Activated B cell treated with CpG ODN at 0.5 μM for 24 hours (primary cell): ENCODE results near the gene ATF6. TPM values are rescaled to one million over a fixed set of nuclear protein-coding genes. Genes with fewer than 3 reads are reported as not detected.

Experiments
- ATAC-seq: fragments of 200-7000 bp; cut with Tn5 transposase; one replicate; pipeline ENCODE4 v1.10.0; 2021; ENCODE audit warnings: low read depth, mild to moderate bottlenecking, moderate library complexity
- CTCF ChIA-PET: fragments of 350-600 bp; sonication (Branson Sonifier 250); formaldehyde crosslinking; loops from one replicate; lab custom pipeline; 2021; ENCODE audit warnings: antibody characterized with exemption; lab: Charles Lee
- POLR2A ChIA-PET: fragments of 350-600 bp; sonication (Branson Sonifier 250); formaldehyde crosslinking; loops from one replicate; lab custom pipeline; 2021; ENCODE audit warnings: antibody characterized with exemption; lab: Charles Lee
- DNase-seq: peaks from one replicate; pipeline ENCODE4 v3.0.0; 2022
- H3K27ac Mint-ChIP-seq: one replicate; pipeline ENCODE4 v1.8.0; 2020; ENCODE audit warnings: mixed read lengths
- H3K27me3 Mint-ChIP-seq: one replicate; pipeline ENCODE4 v1.8.0; 2021; ENCODE audit warnings: mixed read lengths
- H3K36me3 Mint-ChIP-seq: one replicate; pipeline ENCODE4 v1.8.0; 2021; ENCODE audit warnings: low read depth, mixed read lengths
- H3K4me1 Mint-ChIP-seq: one replicate; pipeline ENCODE4 v1.8.0; 2021; ENCODE audit warnings: mixed read lengths
- H3K4me3 Mint-ChIP-seq: one replicate; pipeline ENCODE4 v1.8.0; 2020; ENCODE audit warnings: mild to moderate bottlenecking, mixed read lengths
- H3K9me3 Mint-ChIP-seq: one replicate; pipeline ENCODE4 v1.8.0; 2020; ENCODE audit warnings: mixed read lengths
- intact Hi-C: fragments of 100-400 bp; cut with micrococcal nuclease; formaldehyde crosslinking; loops from one replicate; pipeline ENCODE4 v1.15.1; 2024
- total RNA-seq: library from RNA; stranded (reverse); gene quantifications from 2 replicates; pipeline ENCODE4 v1.2.3, GENCODE V29; 2022
- TF ChIP-seq, protein P1 (sequence below): fragments of 200-600 bp; IDR thresholded peaks from one replicate; pipeline ENCODE4 v1.8.0; 2022; ENCODE audit warnings: antibody characterized with exemption, mild to moderate bottlenecking

ATF6 gene
- total RNA-seq, 1 donor from 2014 or later, result 24.6 TPM

DNA sequence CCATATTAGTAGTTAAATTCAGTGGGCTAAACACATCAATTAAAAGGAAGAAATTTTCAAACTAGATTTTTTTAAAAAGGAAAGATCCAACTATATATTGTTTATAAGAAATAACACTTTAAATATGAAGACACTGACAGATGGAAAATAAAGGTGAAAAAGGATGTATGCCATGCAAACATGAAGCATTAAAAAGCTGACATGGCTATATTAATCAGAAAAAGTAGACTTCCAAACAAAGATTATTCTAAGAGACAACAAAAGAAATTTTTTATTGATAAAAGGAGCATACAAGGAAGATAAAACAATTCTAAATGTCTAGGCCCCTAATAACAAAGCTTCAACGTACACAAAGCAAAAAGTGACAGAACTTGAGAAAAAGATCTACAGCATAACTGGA lies 92.2 kb downstream of the ATF6 start:
- POLR2A ChIA-PET, result no interaction called here
- TF ChIP-seq, protein P1, sequence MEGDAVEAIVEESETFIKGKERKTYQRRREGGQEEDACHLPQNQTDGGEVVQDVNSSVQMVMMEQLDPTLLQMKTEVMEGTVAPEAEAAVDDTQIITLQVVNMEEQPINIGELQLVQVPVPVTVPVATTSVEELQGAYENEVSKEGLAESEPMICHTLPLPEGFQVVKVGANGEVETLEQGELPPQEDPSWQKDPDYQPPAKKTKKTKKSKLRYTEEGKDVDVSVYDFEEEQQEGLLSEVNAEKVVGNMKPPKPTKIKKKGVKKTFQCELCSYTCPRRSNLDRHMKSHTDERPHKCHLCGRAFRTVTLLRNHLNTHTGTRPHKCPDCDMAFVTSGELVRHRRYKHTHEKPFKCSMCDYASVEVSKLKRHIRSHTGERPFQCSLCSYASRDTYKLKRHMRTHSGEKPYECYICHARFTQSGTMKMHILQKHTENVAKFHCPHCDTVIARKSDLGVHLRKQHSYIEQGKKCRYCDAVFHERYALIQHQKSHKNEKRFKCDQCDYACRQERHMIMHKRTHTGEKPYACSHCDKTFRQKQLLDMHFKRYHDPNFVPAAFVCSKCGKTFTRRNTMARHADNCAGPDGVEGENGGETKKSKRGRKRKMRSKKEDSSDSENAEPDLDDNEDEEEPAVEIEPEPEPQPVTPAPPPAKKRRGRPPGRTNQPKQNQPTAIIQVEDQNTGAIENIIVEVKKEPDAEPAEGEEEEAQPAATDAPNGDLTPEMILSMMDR, result no peak
- Mint-ChIP-seq H3K4me1 (no peaks in the 10 kb centered on the region), H3K27me3 (no peaks in the 10 kb centered on the region), H3K4me3 (no peak overlapping the region), H3K36me3 (peaks cover 85% of the 10 kb centered on the region), H3K27ac (no peak overlapping the region), H3K9me3 (no peaks in the 10 kb centered on the region)
- intact Hi-C loops, result no loop called here
- CTCF ChIA-PET, result no interaction called here
- no peak for ATAC-seq
- DNase-seq, result no peak

DNA sequence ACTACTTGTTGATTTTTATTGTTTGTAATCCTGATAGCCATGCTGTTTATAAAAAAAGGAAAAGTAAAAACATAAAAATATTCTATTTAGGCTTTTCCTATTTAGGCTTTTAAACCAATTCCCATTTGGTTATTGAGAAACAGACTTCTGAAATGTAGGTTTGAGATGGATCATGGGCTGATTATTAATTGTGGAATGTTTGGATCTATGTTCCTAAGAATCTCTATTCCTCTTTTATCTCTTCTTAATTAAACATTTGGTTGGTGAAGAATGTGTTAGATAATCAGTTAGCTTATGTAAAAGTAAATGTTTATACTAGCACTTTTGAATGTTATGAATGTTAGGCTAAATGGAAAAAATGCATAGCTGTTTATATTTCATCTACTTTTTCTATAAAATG lies 97.4 kb downstream of the ATF6 start:
- Mint-ChIP-seq H3K4me3 (no peak overlapping the region), H3K27ac (no peak overlapping the region), H3K9me3 (no peaks in the 10 kb centered on the region), H3K4me1 (no peaks in the 10 kb centered on the region), H3K36me3 (peaks cover 80% of the 10 kb centered on the region), H3K27me3 (no peaks in the 10 kb centered on the region)
- intact Hi-C loops, result no loop called here
- ChIA-PET POLR2A (no interaction called here), CTCF (no interaction called here)
- ATAC-seq, result no peak
- TF ChIP-seq, protein P1, result no peak
- DNase-seq, result no peak

DNA sequence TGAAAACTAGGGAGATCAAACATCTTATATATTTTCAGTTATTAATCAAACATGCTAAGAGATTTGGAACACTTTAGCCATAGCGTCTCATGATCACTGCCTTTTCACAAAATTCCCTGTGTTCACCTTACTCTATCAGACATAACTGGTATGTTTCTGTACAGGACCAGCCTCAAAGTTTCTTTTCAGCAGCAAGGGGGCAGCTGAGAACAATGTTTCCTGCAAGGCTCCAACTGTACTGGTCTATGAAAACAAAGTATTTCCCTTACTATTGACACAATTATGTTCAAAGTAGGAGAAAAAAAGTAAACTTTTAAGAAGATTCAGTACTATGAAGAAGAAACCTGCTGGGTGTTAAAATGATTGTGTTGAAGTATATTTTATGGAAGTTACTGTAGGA lies 98.5 kb downstream of the ATF6 start:
- ChIA-PET CTCF (no interaction called here), POLR2A (interaction anchor here (0.6 kb wide), 1 partner anchor 162 kb away, joined by 4 read pairs; no protein-coding TSS in a partner anchor)
- no peaks in the 10 kb centered on the region for H3K27me3 Mint-ChIP-seq
- H3K36me3 Mint-ChIP-seq, result peaks cover 77% of the 10 kb centered on the region
- no peaks in the 10 kb centered on the region for H3K4me1 Mint-ChIP-seq
- TF ChIP-seq, protein P1, result no peak
- ATAC-seq (no peak), DNase-seq (no peak)
- intact Hi-C loops, result loop anchor here (2.0 kb wide), 1 partner anchor 20 kb away; no protein-coding TSS in a partner anchor
- no peaks in the 10 kb centered on the region for H3K9me3 Mint-ChIP-seq
- no peak overlapping the region for H3K4me3 Mint-ChIP-seq
- H3K27ac Mint-ChIP-seq, result no peak overlapping the region

DNA sequence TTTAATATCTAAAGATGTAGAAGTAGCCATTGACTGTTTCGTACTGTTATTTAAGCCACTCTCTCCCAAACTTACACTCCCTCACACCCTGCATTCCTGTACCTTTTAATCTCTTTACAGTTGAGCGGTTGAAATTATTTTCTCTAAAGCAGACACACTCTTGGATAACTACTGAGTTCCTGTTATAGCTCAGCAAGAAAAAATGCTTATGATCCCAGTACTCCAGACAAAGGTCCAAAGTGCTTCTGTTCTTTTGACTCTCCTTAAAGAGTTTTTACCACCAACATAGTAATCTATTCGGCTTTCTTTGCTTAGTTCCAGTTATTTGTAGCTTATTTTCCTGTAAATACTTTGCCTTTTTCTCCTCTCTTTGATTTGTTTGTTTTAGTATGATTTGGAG lies 100.1 kb downstream of the ATF6 start:
- H3K4me1 Mint-ChIP-seq, result no peaks in the 10 kb centered on the region
- ChIA-PET CTCF (no interaction called here), POLR2A (no interaction called here)
- no peak overlapping the region for H3K27ac Mint-ChIP-seq
- DNase-seq (no peak), ATAC-seq (no peak)
- H3K36me3 Mint-ChIP-seq, result peaks cover 71% of the 10 kb centered on the region
- H3K9me3 Mint-ChIP-seq, result no peaks in the 10 kb centered on the region
- TF ChIP-seq, protein P1, result no peak
- H3K4me3 Mint-ChIP-seq, result no peak overlapping the region
- H3K27me3 Mint-ChIP-seq, result no peaks in the 10 kb centered on the region
- intact Hi-C loops, result no loop called here

DNA sequence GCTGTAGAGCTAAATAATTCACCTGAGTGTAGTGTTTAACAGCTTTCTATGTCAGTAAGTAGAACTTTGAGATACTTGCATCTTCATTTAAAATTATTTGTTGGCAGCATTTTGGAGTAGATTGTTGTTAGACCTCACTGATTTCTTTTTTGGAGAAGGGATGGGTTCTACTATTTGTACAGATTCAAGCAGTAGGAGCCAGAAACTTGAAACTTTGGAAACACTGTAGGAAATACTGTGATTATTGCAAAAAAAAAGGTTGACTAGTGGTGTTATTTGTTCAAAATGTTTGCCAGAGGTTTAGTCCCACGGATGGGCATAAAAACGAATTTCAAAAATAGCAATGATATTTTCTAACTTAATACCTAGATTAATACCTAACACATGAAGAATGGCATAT lies 102.7 kb downstream of the ATF6 start:
- ChIA-PET POLR2A (interaction anchor here (0.6 kb wide), 1 partner anchor 206 kb away, joined by 3 read pairs; no protein-coding TSS in a partner anchor), CTCF (no interaction called here)
- Mint-ChIP-seq H3K27ac (no peak overlapping the region), H3K4me3 (no peak overlapping the region), H3K36me3 (peaks cover 57% of the 10 kb centered on the region), H3K9me3 (no peaks in the 10 kb centered on the region), H3K27me3 (no peaks in the 10 kb centered on the region), H3K4me1 (no peaks in the 10 kb centered on the region)
- TF ChIP-seq, protein P1, result no peak
- no peak for ATAC-seq
- intact Hi-C loops, result no loop called here
- no peak for DNase-seq
